K562 (cell line): Measurements from ENCODE around the gene C1QL3.

Experiments
- MEF2A ChIP-seq: IDR thresholded peaks from 2 replicates; pipeline ENCODE4 v1.6.1; 2011; ENCODE audit warnings: low read depth, mild to moderate bottlenecking, low read length, moderate library complexity; ENCODE audit not compliant: control insufficient read depth
- MTF1 ChIP-seq: fragments of 250-450 bp; sonication (Bioruptor Pico); IDR thresholded peaks from 2 replicates; pipeline ENCODE4 v1.9.0; 2021; ENCODE audit warnings: moderate library complexity, mild to moderate bottlenecking, inconsistent platforms, borderline replicate concordance
- POLR2A ChIP-seq: fragments of 450-650 bp; conservative IDR thresholded peaks from 2 replicates; pipeline ENCODE4 v1.6.1; 2016
- SREBF1 ChIP-seq: fragments of 150-350 bp; IDR thresholded peaks from 2 replicates; pipeline ENCODE4 v1.6.1; 2014; ENCODE audit warnings: antibody characterized with exemption, low read depth, low read length, borderline replicate concordance
- YY1 ChIP-seq, 3 experiments: IDR thresholded peaks; 2 replicates each; pipeline ENCODE4 v1.6.1; 2011; ENCODE audit warnings: low read length in 2 of 3, mild to moderate bottlenecking in 2 of 3, moderate library complexity in 2 of 3, borderline replicate concordance in 1 of 3, control low read depth in 1 of 3, low read depth in 1 of 3; ENCODE audit not compliant: insufficient read depth in 3 of 3, insufficient replicate concordance in 2 of 3, control insufficient read depth in 1 of 3, insufficient read length in 1 of 3; ENCODE audit errors: extremely low read depth in 1 of 3
- ZNF766 ChIP-seq: fragments of 200-800 bp; sonication (Bioruptor generic); conservative IDR thresholded peaks from 2 replicates; pipeline ENCODE4 v1.6.1; 2016; ENCODE audit warnings: missing genetic modification characterization, missing compliant biosample characterization
- ZNF785 ChIP-seq: fragments of 250-450 bp; sonication (Bioruptor Pico); IDR thresholded peaks from 2 replicates; pipeline ENCODE4 v1.4.0; 2020; ENCODE audit warnings: mild to moderate bottlenecking
- TF ChIP-seq, protein P1 (sequence below): fragments of 250-450 bp; sonication (Bioruptor Pico); IDR thresholded peaks from 2 replicates; pipeline ENCODE4 v1.5.0; 2020; ENCODE audit warnings: mild to moderate bottlenecking
- TF ChIP-seq, protein P2 (sequence below): fragments of 250-450 bp; sonication (Bioruptor Pico); IDR thresholded peaks from 2 replicates; pipeline ENCODE4 v1.4.0; 2020; ENCODE audit warnings: mild to moderate bottlenecking
- TF ChIP-seq, protein P3 (sequence below), 3 experiments: IDR thresholded peaks in 2 of 3; conservative IDR thresholded peaks in 1 of 3; 2 replicates each; pipeline ENCODE4 v1.5.1; 2011 to 2012; ENCODE audit warnings: low read length in 3 of 3, mild to moderate bottlenecking in 3 of 3, control low read depth in 2 of 3, improper control_type of control experiment in 1 of 3, inconsistent platforms in 1 of 3, low read depth in 1 of 3, mixed read lengths in 1 of 3, moderate library complexity in 1 of 3; ENCODE audit not compliant: insufficient read depth in 2 of 3
- TF ChIP-seq, protein P4 (sequence below): fragments of 150-350 bp; IDR thresholded peaks from 2 replicates; pipeline ENCODE4 v1.6.1; 2014; ENCODE audit warnings: low read depth, mild to moderate bottlenecking, low read length, borderline replicate concordance

DNA sequence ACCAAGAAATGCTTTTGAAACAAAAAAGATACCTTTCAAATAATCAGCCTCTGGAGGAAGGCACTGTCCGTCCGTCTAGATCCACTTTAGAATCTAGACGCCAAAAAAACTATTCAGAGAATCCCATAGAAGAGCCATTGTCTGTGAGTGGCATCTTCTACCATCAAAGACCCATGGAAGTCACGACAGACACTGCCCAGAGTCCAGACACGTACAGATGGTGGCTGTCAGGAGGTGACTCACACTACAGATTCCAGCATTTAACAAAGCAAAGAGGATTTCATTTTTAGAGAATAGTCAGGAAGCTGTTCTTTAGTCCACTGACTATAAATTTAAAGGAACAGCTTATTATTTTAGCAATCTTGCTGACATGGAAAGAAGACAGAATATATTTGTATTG lies 11.7 kb downstream of the C1QL3 start:
- no peak for TF ChIP-seq MEF2A
- TF ChIP-seq, protein P1, sequence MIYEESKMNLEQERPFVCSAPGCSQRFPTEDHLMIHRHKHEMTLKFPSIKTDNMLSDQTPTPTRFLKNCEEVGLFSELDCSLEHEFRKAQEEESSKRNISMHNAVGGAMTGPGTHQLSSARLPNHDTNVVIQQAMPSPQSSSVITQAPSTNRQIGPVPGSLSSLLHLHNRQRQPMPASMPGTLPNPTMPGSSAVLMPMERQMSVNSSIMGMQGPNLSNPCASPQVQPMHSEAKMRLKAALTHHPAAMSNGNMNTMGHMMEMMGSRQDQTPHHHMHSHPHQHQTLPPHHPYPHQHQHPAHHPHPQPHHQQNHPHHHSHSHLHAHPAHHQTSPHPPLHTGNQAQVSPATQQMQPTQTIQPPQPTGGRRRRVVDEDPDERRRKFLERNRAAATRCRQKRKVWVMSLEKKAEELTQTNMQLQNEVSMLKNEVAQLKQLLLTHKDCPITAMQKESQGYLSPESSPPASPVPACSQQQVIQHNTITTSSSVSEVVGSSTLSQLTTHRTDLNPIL = no peak
- no peak for TF ChIP-seq MTF1 (CRISPR knock-in tag)
- no peak for TF ChIP-seq ZNF766
- TF ChIP-seq, protein P2, sequence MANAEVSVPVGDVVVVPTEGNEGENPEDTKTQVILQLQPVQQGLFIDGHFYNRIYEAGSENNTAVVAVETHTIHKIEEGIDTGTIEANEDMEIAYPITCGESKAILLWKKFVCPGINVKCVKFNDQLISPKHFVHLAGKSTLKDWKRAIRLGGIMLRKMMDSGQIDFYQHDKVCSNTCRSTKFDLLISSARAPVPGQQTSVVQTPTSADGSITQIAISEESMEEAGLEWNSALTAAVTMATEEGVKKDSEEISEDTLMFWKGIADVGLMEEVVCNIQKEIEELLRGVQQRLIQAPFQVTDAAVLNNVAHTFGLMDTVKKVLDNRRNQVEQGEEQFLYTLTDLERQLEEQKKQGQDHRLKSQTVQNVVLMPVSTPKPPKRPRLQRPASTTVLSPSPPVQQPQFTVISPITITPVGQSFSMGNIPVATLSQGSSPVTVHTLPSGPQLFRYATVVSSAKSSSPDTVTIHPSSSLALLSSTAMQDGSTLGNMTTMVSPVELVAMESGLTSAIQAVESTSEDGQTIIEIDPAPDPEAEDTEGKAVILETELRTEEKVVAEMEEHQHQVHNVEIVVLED (CRISPR knock-in tag) = no peak
- TF ChIP-seq, protein P3, sequence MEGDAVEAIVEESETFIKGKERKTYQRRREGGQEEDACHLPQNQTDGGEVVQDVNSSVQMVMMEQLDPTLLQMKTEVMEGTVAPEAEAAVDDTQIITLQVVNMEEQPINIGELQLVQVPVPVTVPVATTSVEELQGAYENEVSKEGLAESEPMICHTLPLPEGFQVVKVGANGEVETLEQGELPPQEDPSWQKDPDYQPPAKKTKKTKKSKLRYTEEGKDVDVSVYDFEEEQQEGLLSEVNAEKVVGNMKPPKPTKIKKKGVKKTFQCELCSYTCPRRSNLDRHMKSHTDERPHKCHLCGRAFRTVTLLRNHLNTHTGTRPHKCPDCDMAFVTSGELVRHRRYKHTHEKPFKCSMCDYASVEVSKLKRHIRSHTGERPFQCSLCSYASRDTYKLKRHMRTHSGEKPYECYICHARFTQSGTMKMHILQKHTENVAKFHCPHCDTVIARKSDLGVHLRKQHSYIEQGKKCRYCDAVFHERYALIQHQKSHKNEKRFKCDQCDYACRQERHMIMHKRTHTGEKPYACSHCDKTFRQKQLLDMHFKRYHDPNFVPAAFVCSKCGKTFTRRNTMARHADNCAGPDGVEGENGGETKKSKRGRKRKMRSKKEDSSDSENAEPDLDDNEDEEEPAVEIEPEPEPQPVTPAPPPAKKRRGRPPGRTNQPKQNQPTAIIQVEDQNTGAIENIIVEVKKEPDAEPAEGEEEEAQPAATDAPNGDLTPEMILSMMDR (IDR thresholded peaks at IDR 0.05 in 2 of 3, conservative IDR thresholded peaks at IDR 0.05 in 1 of 3; ENCODE audit: insufficient read depth in 2 of 3, low read depth in 1 of 3, low read length in 3 of 3) = no peak
- no peak for TF ChIP-seq SREBF1
- TF ChIP-seq, protein P4, sequence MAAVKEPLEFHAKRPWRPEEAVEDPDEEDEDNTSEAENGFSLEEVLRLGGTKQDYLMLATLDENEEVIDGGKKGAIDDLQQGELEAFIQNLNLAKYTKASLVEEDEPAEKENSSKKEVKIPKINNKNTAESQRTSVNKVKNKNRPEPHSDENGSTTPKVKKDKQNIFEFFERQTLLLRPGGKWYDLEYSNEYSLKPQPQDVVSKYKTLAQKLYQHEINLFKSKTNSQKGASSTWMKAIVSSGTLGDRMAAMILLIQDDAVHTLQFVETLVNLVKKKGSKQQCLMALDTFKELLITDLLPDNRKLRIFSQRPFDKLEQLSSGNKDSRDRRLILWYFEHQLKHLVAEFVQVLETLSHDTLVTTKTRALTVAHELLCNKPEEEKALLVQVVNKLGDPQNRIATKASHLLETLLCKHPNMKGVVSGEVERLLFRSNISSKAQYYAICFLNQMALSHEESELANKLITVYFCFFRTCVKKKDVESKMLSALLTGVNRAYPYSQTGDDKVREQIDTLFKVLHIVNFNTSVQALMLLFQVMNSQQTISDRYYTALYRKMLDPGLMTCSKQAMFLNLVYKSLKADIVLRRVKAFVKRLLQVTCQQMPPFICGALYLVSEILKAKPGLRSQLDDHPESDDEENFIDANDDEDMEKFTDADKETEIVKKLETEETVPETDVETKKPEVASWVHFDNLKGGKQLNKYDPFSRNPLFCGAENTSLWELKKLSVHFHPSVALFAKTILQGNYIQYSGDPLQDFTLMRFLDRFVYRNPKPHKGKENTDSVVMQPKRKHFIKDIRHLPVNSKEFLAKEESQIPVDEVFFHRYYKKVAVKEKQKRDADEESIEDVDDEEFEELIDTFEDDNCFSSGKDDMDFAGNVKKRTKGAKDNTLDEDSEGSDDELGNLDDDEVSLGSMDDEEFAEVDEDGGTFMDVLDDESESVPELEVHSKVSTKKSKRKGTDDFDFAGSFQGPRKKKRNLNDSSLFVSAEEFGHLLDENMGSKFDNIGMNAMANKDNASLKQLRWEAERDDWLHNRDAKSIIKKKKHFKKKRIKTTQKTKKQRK = no peak
- no peak for TF ChIP-seq POLR2A
- TF ChIP-seq ZNF785 = no peak
- TF ChIP-seq YY1 (IDR thresholded peaks at IDR 0.05; ENCODE audit: borderline replicate concordance in 1 of 3, control insufficient read depth in 1 of 3, extremely low read depth in 1 of 3, insufficient read depth in 3 of 3, insufficient read length in 1 of 3, insufficient replicate concordance in 2 of 3, low read depth in 1 of 3, low read length in 2 of 3) = no peak
